ENCODE results near the gene OPN1LW. TPM values are rescaled to one million over a fixed set of nuclear protein-coding genes. Genes with fewer than 3 reads are reported as not detected.

The OPN1LW gene
- total RNA-seq, 4 donors from 2014 or later = not detected

- TF ChIP-seq, protein P1, sequence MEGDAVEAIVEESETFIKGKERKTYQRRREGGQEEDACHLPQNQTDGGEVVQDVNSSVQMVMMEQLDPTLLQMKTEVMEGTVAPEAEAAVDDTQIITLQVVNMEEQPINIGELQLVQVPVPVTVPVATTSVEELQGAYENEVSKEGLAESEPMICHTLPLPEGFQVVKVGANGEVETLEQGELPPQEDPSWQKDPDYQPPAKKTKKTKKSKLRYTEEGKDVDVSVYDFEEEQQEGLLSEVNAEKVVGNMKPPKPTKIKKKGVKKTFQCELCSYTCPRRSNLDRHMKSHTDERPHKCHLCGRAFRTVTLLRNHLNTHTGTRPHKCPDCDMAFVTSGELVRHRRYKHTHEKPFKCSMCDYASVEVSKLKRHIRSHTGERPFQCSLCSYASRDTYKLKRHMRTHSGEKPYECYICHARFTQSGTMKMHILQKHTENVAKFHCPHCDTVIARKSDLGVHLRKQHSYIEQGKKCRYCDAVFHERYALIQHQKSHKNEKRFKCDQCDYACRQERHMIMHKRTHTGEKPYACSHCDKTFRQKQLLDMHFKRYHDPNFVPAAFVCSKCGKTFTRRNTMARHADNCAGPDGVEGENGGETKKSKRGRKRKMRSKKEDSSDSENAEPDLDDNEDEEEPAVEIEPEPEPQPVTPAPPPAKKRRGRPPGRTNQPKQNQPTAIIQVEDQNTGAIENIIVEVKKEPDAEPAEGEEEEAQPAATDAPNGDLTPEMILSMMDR (IDR thresholded peaks at IDR 0.05; ENCODE audit: low read depth) = no peak
Measured at GRCh38 chrX:154121207-154121606, 22.8 kb upstream of the OPN1LW start.

DNA sequence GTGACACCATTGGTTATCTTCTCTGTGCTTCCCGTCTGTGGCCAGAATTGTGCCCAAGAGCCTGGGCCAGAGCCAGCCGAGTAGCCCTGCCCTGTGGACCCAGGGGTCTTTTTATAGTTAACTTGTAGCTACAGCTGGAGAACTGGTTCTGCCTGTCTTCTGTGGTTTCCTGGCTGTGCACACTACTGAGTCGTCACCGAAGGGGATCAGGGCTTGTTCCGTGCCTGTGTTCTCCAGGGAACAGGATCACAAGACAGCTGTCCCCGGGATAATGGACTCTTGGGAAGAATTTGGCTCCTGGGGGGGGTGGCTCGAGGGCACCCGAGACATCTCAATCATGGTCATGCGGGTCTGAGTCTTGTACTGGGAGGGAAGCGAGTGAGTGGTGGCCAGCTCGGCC, 22.1 kb upstream of the OPN1LW start:
- TF ChIP-seq, protein P1 (IDR thresholded peaks at IDR 0.05; ENCODE audit: low read depth) = no peak

DNA sequence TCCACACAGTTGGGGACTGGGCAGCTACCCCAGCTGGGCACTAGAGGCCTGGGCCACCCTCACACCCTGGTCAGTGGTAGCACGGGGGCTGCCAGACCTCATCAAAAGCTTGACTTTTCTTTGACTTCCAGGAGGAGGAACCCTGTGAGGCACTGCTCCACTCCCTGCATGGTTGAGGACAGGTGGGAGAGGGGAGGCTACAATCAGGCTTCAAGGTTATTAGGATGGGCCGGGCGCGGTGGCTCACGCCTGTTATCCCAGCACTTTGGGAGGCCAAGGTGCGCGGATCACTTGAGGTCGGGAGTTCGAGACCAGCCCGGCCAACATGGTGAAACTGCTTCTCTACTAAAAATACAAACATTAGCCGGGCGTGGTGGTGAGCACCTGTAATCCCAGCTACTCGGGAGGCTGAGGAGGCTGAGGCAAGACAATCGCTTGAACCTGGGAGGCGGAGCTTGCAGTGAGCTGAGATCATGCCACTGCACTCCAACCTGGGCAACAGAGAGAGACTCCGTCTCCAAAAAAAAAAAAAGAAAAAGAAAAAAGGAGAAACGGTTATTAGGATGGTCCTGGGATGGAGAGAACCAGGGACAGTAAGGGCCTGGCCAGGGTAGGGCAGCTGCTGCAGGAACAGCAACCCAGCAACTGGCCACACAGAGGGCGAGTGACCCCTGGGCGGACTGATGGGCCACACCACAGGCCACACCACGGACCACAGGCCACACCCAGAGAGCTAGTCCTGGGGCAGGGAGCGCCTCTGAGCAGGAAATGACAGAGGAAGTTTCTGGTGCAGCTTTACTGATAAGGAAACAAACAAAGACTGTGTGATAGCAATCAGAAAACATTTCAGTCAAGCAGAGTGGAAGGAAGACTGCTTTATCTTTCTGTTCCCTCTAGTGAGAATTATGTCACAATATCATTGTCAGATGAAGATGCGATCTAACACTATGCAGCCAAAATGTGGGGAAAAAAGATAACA, 20.5 kb upstream of the OPN1LW start:
- TF ChIP-seq, protein P1 (IDR thresholded peaks at IDR 0.05; ENCODE audit: low read depth) = no peak

GRCh38 chrX:154125391-154126040, 18.5 kb upstream of the OPN1LW start:
- TF ChIP-seq, protein P1 (IDR thresholded peaks at IDR 0.05; ENCODE audit: low read depth) = no peak

GRCh38 chrX:154126101-154126500, 17.9 kb upstream of the OPN1LW start:
- TF ChIP-seq, protein P1 (IDR thresholded peaks at IDR 0.05; ENCODE audit: low read depth) = no peak

DNA sequence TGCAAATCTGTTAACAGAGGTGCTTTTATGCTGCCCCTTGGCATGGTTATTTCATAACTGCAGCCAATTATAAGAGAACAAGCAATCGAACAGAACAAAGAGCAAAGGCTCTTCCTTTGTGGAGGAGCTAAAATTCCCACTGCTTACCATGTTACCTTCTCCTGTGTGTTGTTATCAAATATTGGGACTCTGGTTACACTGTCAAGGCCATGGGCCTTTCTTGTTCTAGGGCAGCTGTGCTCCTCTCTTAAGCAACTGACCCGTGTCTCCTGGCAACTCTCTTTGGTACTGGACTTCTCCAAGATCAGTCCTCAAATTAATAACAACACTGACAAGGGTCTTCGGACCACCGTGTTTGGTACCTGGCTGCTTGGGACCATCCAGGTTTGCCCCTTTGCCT, 12.1 kb upstream of the OPN1LW start:
- TF ChIP-seq, protein P1 (IDR thresholded peaks at IDR 0.05; ENCODE audit: low read depth) = no peak

DNA sequence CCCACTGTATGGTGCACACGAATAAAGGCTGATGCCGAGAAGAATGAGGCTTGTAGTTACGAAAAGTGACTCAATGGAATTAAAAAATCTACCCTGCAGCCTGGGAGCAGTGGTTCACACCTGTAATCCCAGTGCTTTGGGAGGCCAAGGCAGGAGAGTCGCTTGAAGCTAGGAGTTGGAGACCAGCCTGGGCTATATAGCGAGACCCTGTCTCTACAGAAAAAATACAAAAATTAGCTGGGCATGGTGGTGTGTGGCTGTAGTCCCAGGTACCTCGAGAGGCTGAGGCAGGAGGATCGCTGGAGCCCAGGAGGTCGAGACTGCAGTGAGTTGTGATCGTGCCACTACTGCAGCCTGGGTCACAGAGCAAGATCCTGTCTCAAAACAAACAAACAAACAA, 11.7 kb upstream of the OPN1LW start:
- TF ChIP-seq, protein P1 (IDR thresholded peaks at IDR 0.05; ENCODE audit: low read depth) = no peak
